NCI-H128 (cell line): ENCODE results near the gene MDK.
"Not testable (repeated sequence)": the region's sequence is repeated elsewhere in the genome, so short reads cannot be mapped to it uniquely, and the experiment has no call there.

Experiments
- DNase-seq: peaks from one replicate; lab custom pipeline; 2025; ENCODE audit not compliant: unreplicated experiment; lab: John Stamatoyannopoulos, UW

MDK gene

GRCh38 chr11:46367244-46367915 lies 14.1 kb upstream of the MDK start:
- no peak for DNase-seq

- DNase-seq: no peak
Observed at GRCh38 chr11:46367916-46368267, 13.6 kb upstream of the MDK start.

GRCh38 chr11:46369458-46370152 lies 11.9 kb upstream of the MDK start:
- no peak for DNase-seq

- DNase-seq: no peak
Observed at GRCh38 chr11:46370253-46370652, 11.2 kb upstream of the MDK start.

GRCh38 chr11:46371262-46371661 lies 10.2 kb upstream of the MDK start:
- not testable (repeated sequence) for DNase-seq

- DNase-seq: no peak
Observed at GRCh38 chr11:46372086-46372485, 9.4 kb upstream of the MDK start.

- DNase-seq: not testable (repeated sequence)
Observed at GRCh38 chr11:46372501-46372900, 9.0 kb upstream of the MDK start.

GRCh38 chr11:46373787-46374740 lies 7.4 kb upstream of the MDK start:
- no peak for DNase-seq

- no peak for DNase-seq
Observed at GRCh38 chr11:46374815-46375214, 6.7 kb upstream of the MDK start.

GRCh38 chr11:46375392-46376101 lies 5.9 kb upstream of the MDK start:
- DNase-seq: no peak

GRCh38 chr11:46376258-46377050 lies 5.0 kb upstream of the MDK start:
- DNase-seq: no peak

- no peak for DNase-seq
Observed at GRCh38 chr11:46377290-46377689, 4.2 kb upstream of the MDK start.

- no peak for DNase-seq
Observed at GRCh38 chr11:46377831-46378230, 3.6 kb upstream of the MDK start.

- no peak for DNase-seq
Observed at GRCh38 chr11:46378296-46378695, 3.2 kb upstream of the MDK start.

GRCh38 chr11:46378811-46379481 lies 2.5 kb upstream of the MDK start:
- no peak for DNase-seq

GRCh38 chr11:46379482-46380293 lies 1.8 kb upstream of the MDK start:
- not testable (repeated sequence) for DNase-seq

GRCh38 chr11:46380340-46381047 lies 975 bp upstream of the MDK start:
- DNase-seq: no peak
